ENCODE measurements around the gene FXYD6.
"Not testable (repeated sequence)": the region's sequence is repeated elsewhere in the genome, so short reads cannot be mapped to it uniquely, and the experiment has no call there.

The FXYD6 gene

GRCh38 chr11:117816151-117816741, 60.2 kb downstream of the FXYD6 start:
- no peak for DNase-seq (ENCODE audit: low read depth, low spot score)
- Histone ChIP-seq H3K36me3 (ENCODE audit: insufficient read depth, low read length) (no peaks in the 10 kb centered on the region), H3K4me3 (peak overlapping the region; percentile 43), H3K9ac (ENCODE audit: insufficient read length) (peak overlapping the region; percentile 28), H3K9me3 (ENCODE audit: low read depth, low read length) (no peaks in the 10 kb centered on the region), H3K27ac (0 out of 2 replicates have a peak overlapping the region, but pooled peaks have one; percentile 37)
- no peak for TF ChIP-seq EZH2 (IDR thresholded peaks at IDR 0.05)
- TF ChIP-seq POLR2AphosphoS5 (IDR thresholded peaks at IDR 0.05; ENCODE audit: borderline replicate concordance, low read depth, low read length): no peak
- TF ChIP-seq FOXP2 (optimal IDR thresholded peaks at IDR 0.05; ENCODE audit: control extremely low read depth, extremely low read length, insufficient read depth): no peak

DNA sequence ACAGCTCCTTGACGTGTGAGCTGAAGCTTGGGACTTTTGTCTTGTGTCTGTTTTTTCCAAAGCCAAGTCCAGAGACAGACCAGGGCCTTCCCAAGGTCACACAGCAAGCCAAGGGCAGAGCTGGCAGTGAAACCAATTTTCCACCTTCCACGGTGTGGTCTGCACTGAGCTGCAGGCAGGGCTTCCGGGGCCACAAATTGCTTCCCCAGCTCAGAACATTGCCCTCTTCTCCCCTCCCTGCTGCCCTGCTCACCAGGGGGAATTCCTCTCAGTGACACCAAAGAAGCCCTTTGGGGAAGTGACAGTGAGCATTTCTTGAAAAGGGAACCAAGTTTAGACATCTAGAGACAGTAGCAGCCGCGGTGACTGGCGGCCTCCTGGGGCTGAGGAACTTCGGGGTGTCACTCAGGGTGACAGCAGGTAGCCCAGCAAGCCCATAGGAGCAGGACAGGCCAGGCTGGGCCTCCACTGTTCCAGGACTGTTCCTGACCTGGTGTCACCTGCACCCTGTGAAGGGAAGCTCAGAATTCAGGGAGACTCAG, 61.1 kb downstream of the FXYD6 start:
- peak overlapping the region; percentile 28 for H3K9ac ChIP-seq (ENCODE audit: insufficient read length)
- peak overlapping the region; percentile 29 for H3K4me3 ChIP-seq
- TF ChIP-seq POLR2AphosphoS5 (IDR thresholded peaks at IDR 0.05; ENCODE audit: borderline replicate concordance, low read depth, low read length): no peak
- no peak for TF ChIP-seq FOXP2 (optimal IDR thresholded peaks at IDR 0.05; ENCODE audit: control extremely low read depth, extremely low read length, insufficient read depth)
- no peak for TF ChIP-seq EZH2 (IDR thresholded peaks at IDR 0.05)
- H3K27ac ChIP-seq: no peak overlapping the region
- no peaks in the 10 kb centered on the region for H3K9me3 ChIP-seq (ENCODE audit: low read depth, low read length)
- no peak for DNase-seq (ENCODE audit: low read depth, low spot score)
- no peaks in the 10 kb centered on the region for H3K36me3 ChIP-seq (ENCODE audit: insufficient read depth, low read length)

GRCh38 chr11:117814766-117815261, 61.6 kb downstream of the FXYD6 start:
- H3K9ac ChIP-seq (ENCODE audit: insufficient read length): peak overlapping the region; percentile 26
- H3K36me3 ChIP-seq (ENCODE audit: insufficient read depth, low read length): no peaks in the 10 kb centered on the region
- no peaks in the 10 kb centered on the region for H3K9me3 ChIP-seq (ENCODE audit: low read depth, low read length)
- H3K27ac ChIP-seq: no peak overlapping the region
- TF ChIP-seq POLR2AphosphoS5 (IDR thresholded peaks at IDR 0.05; ENCODE audit: borderline replicate concordance, low read depth, low read length) (no peak), FOXP2 (optimal IDR thresholded peaks at IDR 0.05; ENCODE audit: control extremely low read depth, extremely low read length, insufficient read depth) (no peak), EZH2 (IDR thresholded peaks at IDR 0.05) (no peak)
- peak overlapping the region; percentile 29 for H3K4me3 ChIP-seq
- no peak for DNase-seq (ENCODE audit: low read depth, low spot score)

- no peak for TF ChIP-seq FOXP2 (optimal IDR thresholded peaks at IDR 0.05; ENCODE audit: control extremely low read depth, extremely low read length, insufficient read depth)
- no peak for TF ChIP-seq POLR2AphosphoS5 (IDR thresholded peaks at IDR 0.05; ENCODE audit: borderline replicate concordance, low read depth, low read length)
- no peak for TF ChIP-seq EZH2 (IDR thresholded peaks at IDR 0.05)
- DNase-seq (ENCODE audit: low read depth, low spot score): no peak
- Histone ChIP-seq H3K9ac (ENCODE audit: insufficient read length) (no peak overlapping the region), H3K27ac (no peak overlapping the region), H3K9me3 (ENCODE audit: low read depth, low read length) (no peaks in the 10 kb centered on the region), H3K36me3 (ENCODE audit: insufficient read depth, low read length) (no peaks in the 10 kb centered on the region), H3K4me3 (no peak overlapping the region)
These were observed 62.2 kb downstream of the FXYD6 start for GRCh38 chr11:117814204-117814765.

DNA sequence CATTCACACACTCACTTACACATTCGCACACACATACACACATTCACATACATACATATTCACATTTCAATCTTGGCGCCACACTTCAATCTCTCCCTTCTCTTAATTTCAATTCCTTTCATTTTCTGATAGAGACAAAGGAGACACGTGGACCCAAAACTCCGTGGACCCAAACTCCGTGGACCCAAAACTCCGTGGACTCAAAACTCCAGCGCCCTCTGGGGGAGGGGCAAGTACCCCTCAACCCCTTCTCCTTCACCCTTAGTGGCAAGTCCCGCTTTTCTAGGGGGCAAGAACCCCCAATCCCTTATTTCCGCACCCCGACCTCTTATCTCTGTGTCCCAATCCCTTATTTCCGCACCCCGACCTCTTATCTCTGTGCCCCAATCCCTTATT, 66.4 kb downstream of the FXYD6 start:
- DNase-seq (ENCODE audit: low read depth, low spot score); H3K9me3 ChIP-seq (ENCODE audit: low read depth, low read length); H3K4me3 ChIP-seq; H3K27ac ChIP-seq; H3K9ac ChIP-seq (ENCODE audit: insufficient read length); H3K36me3 ChIP-seq (ENCODE audit: insufficient read depth, low read length): not testable (repeated sequence)

DNA sequence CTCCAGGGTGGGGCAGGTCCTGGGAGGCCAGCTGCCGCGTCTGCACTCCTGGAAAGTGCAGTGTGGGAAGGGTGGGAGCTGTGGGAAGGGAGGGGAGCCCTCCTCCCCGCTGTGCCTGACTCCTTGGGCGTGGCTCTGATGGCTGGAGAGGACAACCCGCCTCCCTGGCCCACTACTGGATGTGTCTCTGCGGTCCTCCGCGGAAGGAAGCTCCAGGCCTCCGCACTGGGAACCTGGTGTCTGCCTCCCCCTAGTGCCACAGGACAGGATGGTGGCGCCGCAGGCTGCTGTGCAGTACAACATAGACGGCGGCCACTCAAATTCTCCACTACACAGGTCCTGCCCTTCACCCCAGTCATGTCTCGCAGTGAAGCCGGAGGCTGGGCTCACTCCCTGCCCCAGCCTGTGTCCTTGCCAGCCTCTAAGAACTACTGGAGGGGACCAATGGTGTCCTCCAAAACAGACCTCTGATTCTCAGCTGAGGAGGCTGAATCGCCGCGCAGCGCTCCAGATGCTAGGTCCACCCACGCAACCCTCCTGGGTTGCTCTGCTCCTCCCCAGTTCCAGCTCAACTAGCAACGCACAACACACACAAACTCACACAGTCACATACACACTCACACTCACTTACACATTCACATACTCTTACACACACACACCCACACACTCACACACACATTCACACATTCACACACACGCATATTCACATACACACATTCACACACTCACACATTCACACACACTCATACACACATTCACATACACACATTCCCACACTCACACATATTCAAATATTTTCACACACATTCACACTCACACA, 67.0 kb downstream of the FXYD6 start:
- H3K4me3 ChIP-seq: no peak overlapping the region
- H3K9me3 ChIP-seq (ENCODE audit: low read depth, low read length): no peaks in the 10 kb centered on the region
- DNase-seq (ENCODE audit: low read depth, low spot score): no peak
- no peak overlapping the region for H3K9ac ChIP-seq (ENCODE audit: insufficient read length)
- TF ChIP-seq EZH2 (IDR thresholded peaks at IDR 0.05) (no peak), FOXP2 (optimal IDR thresholded peaks at IDR 0.05; ENCODE audit: control extremely low read depth, extremely low read length, insufficient read depth) (no peak), POLR2AphosphoS5 (IDR thresholded peaks at IDR 0.05; ENCODE audit: borderline replicate concordance, low read depth, low read length) (no peak)
- no peak overlapping the region for H3K27ac ChIP-seq
- no peaks in the 10 kb centered on the region for H3K36me3 ChIP-seq (ENCODE audit: insufficient read depth, low read length)

DNA sequence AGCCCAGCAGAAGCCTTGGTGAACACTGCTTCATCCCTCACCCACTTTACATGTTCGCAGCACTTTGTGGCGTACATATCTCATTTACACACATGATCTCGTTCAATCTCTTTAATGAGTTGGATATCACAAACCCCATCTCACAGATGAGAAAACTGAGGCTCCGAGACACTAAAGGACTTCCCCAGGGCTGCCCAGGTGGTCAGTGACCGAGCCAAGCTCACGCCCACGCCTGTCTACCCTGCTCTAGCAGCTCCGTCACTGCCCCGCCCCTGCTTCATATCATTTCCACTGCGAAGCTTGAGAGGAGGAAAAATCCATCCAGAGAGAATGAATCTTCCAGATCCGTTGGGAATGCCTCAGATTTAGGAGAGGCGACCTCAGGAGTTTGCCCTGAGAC, 67.7 kb downstream of the FXYD6 start:
- TF ChIP-seq FOXP2 (optimal IDR thresholded peaks at IDR 0.05; ENCODE audit: control extremely low read depth, extremely low read length, insufficient read depth): no peak
- TF ChIP-seq POLR2AphosphoS5 (IDR thresholded peaks at IDR 0.05; ENCODE audit: borderline replicate concordance, low read depth, low read length): no peak
- no peak for TF ChIP-seq EZH2 (IDR thresholded peaks at IDR 0.05)
- Histone ChIP-seq H3K27ac (no peak overlapping the region), H3K9me3 (ENCODE audit: low read depth, low read length) (no peaks in the 10 kb centered on the region), H3K9ac (ENCODE audit: insufficient read length) (no peak overlapping the region), H3K36me3 (ENCODE audit: insufficient read depth, low read length) (no peaks in the 10 kb centered on the region), H3K4me3 (no peak overlapping the region)
- DNase-seq (ENCODE audit: low read depth, low spot score): no peak
